Measurements from ENCODE around the gene KCNK13.
"Not testable (repeated sequence)": the region's sequence is repeated elsewhere in the genome, so short reads cannot be mapped to it uniquely, and the experiment has no call there.

KCNK13 gene

DNA sequence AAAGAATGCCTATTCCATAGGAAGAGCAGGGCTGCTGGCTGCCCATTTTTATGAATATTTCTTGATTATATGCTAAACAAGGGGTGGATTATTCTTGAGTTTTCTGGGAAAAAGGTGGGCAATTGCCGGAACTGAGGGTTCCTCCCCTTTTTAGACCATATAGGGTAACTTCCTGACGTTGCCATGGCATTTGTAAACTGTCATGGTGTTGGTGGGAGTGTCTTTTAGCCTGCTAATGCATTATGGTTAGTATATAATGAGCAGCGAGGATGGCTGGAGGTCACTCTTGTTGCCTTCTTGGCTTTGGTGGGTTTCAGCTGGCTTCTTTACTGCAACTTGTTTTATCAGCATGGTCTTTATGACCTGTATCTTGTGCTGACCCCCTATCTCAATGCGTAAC, 138.8 kb downstream of the KCNK13 start:
- DNase-seq: not testable (repeated sequence)

DNA sequence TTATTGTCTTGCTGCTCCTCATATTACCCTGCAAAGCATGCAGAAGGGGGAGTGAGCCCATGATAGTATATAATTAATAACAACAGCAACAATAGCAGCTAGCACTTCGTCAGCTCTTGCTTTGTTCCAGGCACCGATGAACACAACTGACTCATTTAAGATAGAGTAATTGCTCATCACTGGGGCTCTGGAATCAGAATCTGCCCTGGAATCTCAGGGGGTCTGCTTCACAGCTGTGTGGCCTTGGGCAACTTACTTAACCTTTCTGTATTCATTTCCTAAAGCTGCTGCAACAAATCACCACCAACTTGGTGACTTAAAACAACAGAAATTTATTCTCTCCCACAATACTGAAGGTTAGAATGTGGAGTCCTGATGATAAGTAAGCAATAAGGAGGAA, 139.6 kb downstream of the KCNK13 start:
- DNase-seq: no peak

DNA sequence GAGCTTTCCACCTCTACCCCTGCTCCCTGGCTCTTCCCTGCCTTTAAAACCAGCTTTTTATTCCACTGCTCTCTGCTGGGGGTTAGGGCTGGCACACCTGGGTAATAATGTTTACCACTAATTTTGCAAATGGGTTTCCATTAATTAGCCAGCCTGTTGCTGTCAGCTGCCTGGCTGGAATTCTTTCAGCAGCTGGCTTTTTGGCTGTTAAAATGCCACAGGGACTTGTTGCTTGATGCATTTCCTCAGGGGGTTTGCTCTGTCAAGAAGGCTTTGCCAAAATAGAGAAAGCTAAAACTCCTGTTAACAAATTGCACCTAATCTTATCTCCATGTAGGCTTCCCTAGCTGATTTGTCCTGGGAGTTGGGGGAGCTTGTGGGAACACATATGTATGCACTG, 142.7 kb downstream of the KCNK13 start:
- no peak for DNase-seq

DNA sequence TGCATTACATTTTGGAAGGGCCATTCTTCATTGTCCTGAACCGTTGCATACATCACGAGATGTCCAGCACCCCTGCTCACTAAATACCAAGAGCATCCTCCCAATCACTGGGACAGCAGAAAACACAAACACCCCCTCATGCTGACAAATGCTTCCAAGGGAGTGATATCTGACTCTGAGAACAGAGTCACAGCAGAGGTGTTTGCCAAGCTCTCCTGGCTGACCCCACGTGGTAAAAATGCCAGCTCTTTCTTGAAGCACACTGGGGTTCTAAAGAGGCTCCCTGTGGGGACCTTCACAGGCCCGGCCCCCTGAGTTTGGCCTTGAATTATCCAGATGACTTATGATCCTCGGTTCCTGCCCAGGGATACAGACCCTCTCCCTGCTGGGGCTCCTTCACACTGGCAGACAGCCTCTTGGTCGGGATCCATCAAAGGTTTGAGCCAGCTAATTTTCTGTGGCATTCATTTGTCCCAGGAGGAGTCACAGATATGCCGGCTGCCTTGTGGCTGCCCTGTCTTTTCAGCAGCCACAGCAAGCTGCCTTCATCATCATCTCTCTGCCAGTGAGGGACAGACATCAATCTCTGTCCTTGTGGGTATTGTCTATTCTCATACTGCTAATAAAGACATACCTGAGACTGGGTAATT, 151.4 kb downstream of the KCNK13 start:
- DNase-seq: no peak

DNA sequence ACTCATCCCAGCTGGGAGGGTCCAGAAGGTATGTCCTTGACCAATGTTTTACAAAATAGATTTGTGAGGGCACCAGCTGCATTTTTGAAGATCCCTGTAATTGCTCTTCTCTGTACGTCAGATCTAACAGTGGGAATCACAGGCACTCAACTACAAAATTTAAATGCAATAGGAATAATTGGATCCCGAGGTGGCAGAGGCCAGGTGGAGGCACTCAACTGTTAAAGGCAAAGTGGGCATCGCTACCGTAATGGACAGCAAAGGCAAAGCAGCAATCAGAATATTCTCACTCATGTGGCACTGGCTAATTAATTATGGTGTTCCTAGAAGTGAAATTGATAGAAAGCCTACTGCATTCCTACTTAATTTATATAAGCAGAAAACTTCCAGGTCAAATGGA, 166.7 kb downstream of the KCNK13 start:
- DNase-seq: no peak

DNA sequence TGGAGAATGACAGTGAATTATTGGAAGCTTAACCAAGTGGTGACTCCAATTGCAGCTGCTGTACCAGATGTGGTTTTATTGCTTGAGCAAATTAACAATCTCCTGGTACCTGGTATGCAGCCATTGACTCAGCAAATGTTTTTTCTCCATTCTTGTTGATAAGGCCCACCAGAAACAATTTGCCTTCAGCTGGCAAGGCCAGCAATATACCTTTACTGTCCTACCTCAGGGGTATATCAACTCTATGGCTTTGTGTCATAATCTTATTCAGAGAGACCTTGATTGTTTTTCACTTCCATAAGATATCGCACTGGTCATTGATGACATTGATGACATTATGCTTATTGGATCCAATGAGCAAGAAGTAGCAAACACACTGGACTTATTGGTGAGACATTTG, 168.1 kb downstream of the KCNK13 start:
- not testable (repeated sequence) for DNase-seq
